GM18867 (cell line): ENCODE data around the gene CELF1.

Experiments used
- ATAC-seq: cut with Tn5 transposase; IDR thresholded peaks from one replicate; pipeline ENCODE4 v1.9.1; 2021; ENCODE audit warnings: mild to moderate bottlenecking, moderate library complexity; ENCODE audit not compliant: unreplicated experiment

Gene CELF1

GRCh38 chr11:47512701-47513100 is 40.2 kb downstream of the CELF1 start:
- ATAC-seq = no peak

GRCh38 chr11:47511917-47512316 is 41.0 kb downstream of the CELF1 start:
- ATAC-seq = no peak

- no peak for ATAC-seq
These were observed 42.7 kb downstream of the CELF1 start for GRCh38 chr11:47510209-47510608.

- ATAC-seq = peak; percentile 51
These were observed 43.8 kb downstream of the CELF1 start for GRCh38 chr11:47509077-47509536.

GRCh38 chr11:47508240-47508957 is 44.5 kb downstream of the CELF1 start:
- ATAC-seq = peak; percentile 15

GRCh38 chr11:47507563-47508239 is 45.2 kb downstream of the CELF1 start:
- no peak for ATAC-seq

- ATAC-seq = no peak
These were observed 46.0 kb downstream of the CELF1 start for GRCh38 chr11:47506795-47507562.

GRCh38 chr11:47506373-47506772 is 46.6 kb downstream of the CELF1 start:
- ATAC-seq = no peak

- ATAC-seq = no peak
These were observed 48.0 kb downstream of the CELF1 start for GRCh38 chr11:47504910-47505309.

GRCh38 chr11:47503227-47503626 is 49.7 kb downstream of the CELF1 start:
- no peak for ATAC-seq

- ATAC-seq = no peak
These were observed 50.2 kb downstream of the CELF1 start for GRCh38 chr11:47502767-47503166.

- ATAC-seq = no peak
These were observed 51.8 kb downstream of the CELF1 start for GRCh38 chr11:47501101-47501500.

- ATAC-seq = no peak
These were observed 52.8 kb downstream of the CELF1 start for GRCh38 chr11:47500121-47500520.

GRCh38 chr11:47499614-47500013 is 53.3 kb downstream of the CELF1 start:
- no peak for ATAC-seq

GRCh38 chr11:47499161-47499560 is 53.8 kb downstream of the CELF1 start:
- no peak for ATAC-seq

GRCh38 chr11:47498584-47499152 is 54.3 kb downstream of the CELF1 start:
- ATAC-seq = no peak

GRCh38 chr11:47498149-47498548 is 54.8 kb downstream of the CELF1 start:
- no peak for ATAC-seq

- ATAC-seq = no peak
These were observed 56.1 kb downstream of the CELF1 start for GRCh38 chr11:47496808-47497207.

- no peak for ATAC-seq
These were observed 57.1 kb downstream of the CELF1 start for GRCh38 chr11:47495856-47496217.

- no peak for ATAC-seq
These were observed 57.7 kb downstream of the CELF1 start for GRCh38 chr11:47495011-47495855.

- ATAC-seq = no peak
These were observed 63.6 kb downstream of the CELF1 start for GRCh38 chr11:47489395-47489755.
